ENCODE results near the gene TRIP12.
"Not testable (repeated sequence)": the region's sequence is repeated elsewhere in the genome, so short reads cannot be mapped to it uniquely, and the experiment has no call there.

The TRIP12 gene

GRCh38 chr2:229920011-229920641, 1.7 kb downstream of the TRIP12 start:
- no peak for DNase-seq

- no peak for DNase-seq
These were observed 4.0 kb downstream of the TRIP12 start for GRCh38 chr2:229917793-229918192.

GRCh38 chr2:229914171-229914570, 7.6 kb downstream of the TRIP12 start:
- no peak for DNase-seq

- DNase-seq, result no peak
These were observed 10.9 kb downstream of the TRIP12 start for GRCh38 chr2:229910832-229911412.

- DNase-seq, result no peak
These were observed 11.5 kb downstream of the TRIP12 start for GRCh38 chr2:229910147-229910831.

- DNase-seq, result no peak
These were observed 12.7 kb downstream of the TRIP12 start for GRCh38 chr2:229909090-229909489.

- no peak for DNase-seq
These were observed 16.2 kb downstream of the TRIP12 start for GRCh38 chr2:229905601-229906000.

- no peak for DNase-seq
These were observed 18.8 kb downstream of the TRIP12 start for GRCh38 chr2:229903037-229903436.

GRCh38 chr2:229901819-229902218, 20.0 kb downstream of the TRIP12 start:
- DNase-seq, result no peak

GRCh38 chr2:229900514-229900913, 21.3 kb downstream of the TRIP12 start:
- DNase-seq, result not testable (repeated sequence)

- no peak for DNase-seq
These were observed 21.8 kb downstream of the TRIP12 start for GRCh38 chr2:229900012-229900411.

GRCh38 chr2:229899604-229900003, 22.2 kb downstream of the TRIP12 start:
- no peak for DNase-seq

- no peak for DNase-seq
These were observed 25.0 kb downstream of the TRIP12 start for GRCh38 chr2:229896857-229897256.

GRCh38 chr2:229889023-229889422, 32.8 kb downstream of the TRIP12 start:
- no peak for DNase-seq

- no peak for DNase-seq
These were observed 33.8 kb downstream of the TRIP12 start for GRCh38 chr2:229888031-229888430.

GRCh38 chr2:229887441-229887840, 34.4 kb downstream of the TRIP12 start:
- no peak for DNase-seq

GRCh38 chr2:229884775-229885699, 36.8 kb downstream of the TRIP12 start:
- no peak for DNase-seq

- no peak for DNase-seq
These were observed 39.2 kb downstream of the TRIP12 start for GRCh38 chr2:229882583-229882982.

GRCh38 chr2:229880892-229881586, 40.8 kb downstream of the TRIP12 start:
- DNase-seq, result no peak

- no peak for DNase-seq
These were observed 42.4 kb downstream of the TRIP12 start for GRCh38 chr2:229879191-229879950.

GRCh38 chr2:229875549-229875948, 46.3 kb downstream of the TRIP12 start:
- no peak for DNase-seq

- DNase-seq, result no peak
These were observed 47.2 kb downstream of the TRIP12 start for GRCh38 chr2:229874647-229875046.

Measured in stimulated activated CD4-positive, alpha-beta T cell treated with anti-CD3 and anti-CD28 coated beads, Interleukin-2, amount 100 ng/mL, for 48 hours (primary cell).